Adrenal gland (tissue), 5 donors: Measurements from ENCODE around the gene DET1.

Experiments
- POLR2A ChIP-seq, 2 donors: fragments of 450-650 bp; IDR thresholded peaks; one replicate each; pipeline ENCODE4 v1.6.1; 2017; ENCODE audit warnings: antibody characterized with exemption in 2 of 2, mild to moderate bottlenecking in 2 of 2, moderate library complexity in 1 of 2
- TF ChIP-seq, protein P1 (sequence below), 6 experiments: fragments of 450-650 bp in 4 of 6; fragments of 200-600 bp in 2 of 6; sonication (generic) in 1 of 6; IDR thresholded peaks; 1 replicate in 5 of 6; 2 replicates in 1 of 6; pipeline versions ENCODE4 v1.5.1 to v1.8.0; 2016 to 2021; ENCODE audit warnings: antibody characterized with exemption in 6 of 6, mild to moderate bottlenecking in 2 of 6, moderate library complexity in 1 of 6
- donor health status: DM: no; HTN: no; CAD: no.

DNA sequence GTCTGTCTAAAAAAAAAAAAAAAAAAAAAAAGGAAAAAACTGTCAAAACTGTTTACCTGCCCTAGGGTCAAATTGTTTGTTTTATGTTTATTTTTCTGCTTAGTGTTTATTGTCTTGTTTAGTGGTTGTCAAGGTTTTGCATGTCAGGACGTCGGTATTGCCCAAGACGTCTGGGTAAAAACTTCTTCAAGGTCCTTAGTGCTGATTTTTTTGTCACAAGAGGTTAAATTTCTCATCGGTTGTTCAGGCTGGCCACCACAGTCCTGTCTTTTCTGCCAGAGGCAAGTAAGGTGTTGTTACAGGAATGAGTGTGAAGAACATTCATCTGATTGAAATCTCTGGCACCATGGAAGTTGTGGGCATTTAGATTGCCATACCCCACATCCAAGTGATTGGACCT is 7.0 kb downstream of the DET1 start:
- TF ChIP-seq POLR2A (IDR thresholded peaks at IDR 0.05), result no peak
- TF ChIP-seq, protein P1, sequence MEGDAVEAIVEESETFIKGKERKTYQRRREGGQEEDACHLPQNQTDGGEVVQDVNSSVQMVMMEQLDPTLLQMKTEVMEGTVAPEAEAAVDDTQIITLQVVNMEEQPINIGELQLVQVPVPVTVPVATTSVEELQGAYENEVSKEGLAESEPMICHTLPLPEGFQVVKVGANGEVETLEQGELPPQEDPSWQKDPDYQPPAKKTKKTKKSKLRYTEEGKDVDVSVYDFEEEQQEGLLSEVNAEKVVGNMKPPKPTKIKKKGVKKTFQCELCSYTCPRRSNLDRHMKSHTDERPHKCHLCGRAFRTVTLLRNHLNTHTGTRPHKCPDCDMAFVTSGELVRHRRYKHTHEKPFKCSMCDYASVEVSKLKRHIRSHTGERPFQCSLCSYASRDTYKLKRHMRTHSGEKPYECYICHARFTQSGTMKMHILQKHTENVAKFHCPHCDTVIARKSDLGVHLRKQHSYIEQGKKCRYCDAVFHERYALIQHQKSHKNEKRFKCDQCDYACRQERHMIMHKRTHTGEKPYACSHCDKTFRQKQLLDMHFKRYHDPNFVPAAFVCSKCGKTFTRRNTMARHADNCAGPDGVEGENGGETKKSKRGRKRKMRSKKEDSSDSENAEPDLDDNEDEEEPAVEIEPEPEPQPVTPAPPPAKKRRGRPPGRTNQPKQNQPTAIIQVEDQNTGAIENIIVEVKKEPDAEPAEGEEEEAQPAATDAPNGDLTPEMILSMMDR (IDR thresholded peaks at IDR 0.05), result no peak
